Astrocyte (in vitro differentiated cells and primary cell): ENCODE data around the gene PGBD2.

Experiments used
- EZH2 ChIP-seq: IDR thresholded peaks from 2 replicates; pipeline ENCODE4 v1.6.1; 2012; ENCODE audit warnings: mild to moderate bottlenecking, low read length, inconsistent platforms; ENCODE audit not compliant: insufficient read depth
- TF ChIP-seq, protein P1 (sequence below): IDR thresholded peaks from 2 replicates; pipeline ENCODE4 v1.5.1; 2011; ENCODE audit warnings: low read depth, mild to moderate bottlenecking, inconsistent platforms, low read length, moderate library complexity; ENCODE audit not compliant: insufficient read depth

DNA sequence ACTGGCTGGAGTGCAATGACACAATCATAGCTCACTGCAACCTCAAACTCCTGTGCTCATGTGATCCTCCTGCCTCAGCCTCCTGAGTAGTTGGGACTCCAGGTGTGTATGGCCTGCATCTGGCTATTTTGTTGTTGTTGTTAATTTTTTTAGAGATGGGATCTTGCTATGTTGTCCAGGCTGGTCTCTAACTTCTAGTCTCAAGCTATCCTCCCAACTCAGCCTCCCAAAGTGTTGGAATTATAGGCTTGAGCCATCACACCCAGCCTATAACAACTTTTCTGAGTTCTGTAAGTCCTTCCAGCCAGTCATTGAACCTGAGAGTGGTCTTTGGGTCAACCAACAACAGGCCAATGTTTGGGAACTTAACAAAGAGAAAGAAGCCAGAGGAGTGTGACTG is 11.2 kb upstream of the PGBD2 start:
- no peak for TF ChIP-seq EZH2
- TF ChIP-seq, protein P1, sequence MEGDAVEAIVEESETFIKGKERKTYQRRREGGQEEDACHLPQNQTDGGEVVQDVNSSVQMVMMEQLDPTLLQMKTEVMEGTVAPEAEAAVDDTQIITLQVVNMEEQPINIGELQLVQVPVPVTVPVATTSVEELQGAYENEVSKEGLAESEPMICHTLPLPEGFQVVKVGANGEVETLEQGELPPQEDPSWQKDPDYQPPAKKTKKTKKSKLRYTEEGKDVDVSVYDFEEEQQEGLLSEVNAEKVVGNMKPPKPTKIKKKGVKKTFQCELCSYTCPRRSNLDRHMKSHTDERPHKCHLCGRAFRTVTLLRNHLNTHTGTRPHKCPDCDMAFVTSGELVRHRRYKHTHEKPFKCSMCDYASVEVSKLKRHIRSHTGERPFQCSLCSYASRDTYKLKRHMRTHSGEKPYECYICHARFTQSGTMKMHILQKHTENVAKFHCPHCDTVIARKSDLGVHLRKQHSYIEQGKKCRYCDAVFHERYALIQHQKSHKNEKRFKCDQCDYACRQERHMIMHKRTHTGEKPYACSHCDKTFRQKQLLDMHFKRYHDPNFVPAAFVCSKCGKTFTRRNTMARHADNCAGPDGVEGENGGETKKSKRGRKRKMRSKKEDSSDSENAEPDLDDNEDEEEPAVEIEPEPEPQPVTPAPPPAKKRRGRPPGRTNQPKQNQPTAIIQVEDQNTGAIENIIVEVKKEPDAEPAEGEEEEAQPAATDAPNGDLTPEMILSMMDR = no peak
